Heart left ventricle (tissue), 16 donors: ENCODE results near the gene NAP1L4. TPM values are rescaled to one million over a fixed set of nuclear protein-coding genes. Genes with fewer than 3 reads are reported as not detected.

Experiments used
- ATAC-seq, 4 donors: fragments of 200-7000 bp; cut with Tn5 transposase; one replicate each; pipeline ENCODE4 v1.9.1; 2020 to 2022; ENCODE audit warnings: moderate library complexity in 4 of 4, mild to moderate bottlenecking in 3 of 4, moderate number of reproducible peaks in 1 of 4
- DNase-seq, 5 donors: peaks; one replicate each; pipeline ENCODE4 v3.0.0-alpha.2; 2020
- H3K27ac ChIP-seq, 12 donors: fragments of 200-600 bp; sonication (generic) in 4 of 12; one replicate each; pipeline versions ENCODE4 v1.5.0 to v1.8.0; 2016 to 2022; ENCODE audit warnings: mild to moderate bottlenecking in 2 of 12
- H3K27me3 ChIP-seq, 9 donors: fragments of 200-600 bp; sonication (generic) in 2 of 9; one replicate each; pipeline versions ENCODE4 v1.5.1 to v1.8.0; 2016 to 2022; ENCODE audit warnings: mild to moderate bottlenecking in 3 of 9
- H3K36me3 ChIP-seq, 9 donors: fragments of 200-600 bp; sonication (generic) in 2 of 9; one replicate each; pipeline versions ENCODE4 v1.5.0 to v1.8.0; 2018 to 2022; ENCODE audit warnings: mild to moderate bottlenecking in 2 of 9
- H3K4me1 ChIP-seq, 12 donors: fragments of 200-600 bp; sonication (generic) in 4 of 12; one replicate each; pipeline versions ENCODE4 v1.5.0 to v1.8.0; 2016 to 2022; ENCODE audit warnings: mild to moderate bottlenecking in 3 of 12
- H3K4me3 ChIP-seq, 12 donors: fragments of 200-600 bp; sonication (generic) in 4 of 12; one replicate each; pipeline versions ENCODE4 v1.5.0 to v1.8.0; 2017 to 2022; ENCODE audit warnings: mild to moderate bottlenecking in 9 of 12, moderate library complexity in 4 of 12
- H3K9me3 ChIP-seq, 12 donors: fragments of 200-600 bp; sonication (generic) in 4 of 12; one replicate each; pipeline versions ENCODE4 v1.5.0 to v1.8.0; 2016 to 2022; ENCODE audit warnings: mild to moderate bottlenecking in 1 of 12
- POLR2A ChIP-seq, 2 donors: fragments of 450-650 bp; IDR thresholded peaks; one replicate each; pipeline ENCODE4 v1.6.1; 2017; ENCODE audit warnings: antibody characterized with exemption in 2 of 2, mild to moderate bottlenecking in 2 of 2, moderate library complexity in 2 of 2
- WGBS, 4 donors: extraction: QIAGEN DNeasy Blood & Tissue Kit in 2 of 4; methylation state at CpG; one replicate each; pipeline versions ENCODE4 v1.1.5 to v1.1.7; 2013 to 2018; 5-methylcytosine and 5-hydroxymethylcytosine counted together
- intact Hi-C, 10 donors: fragments of 100-400 bp; cut with DNase I; formaldehyde crosslinking; loops; one replicate each; pipeline versions ENCODE4 v1.11.1 to v1.14.2; 2022
- polyA plus RNA-seq, 2 donors: library from polyadenylated mRNA; stranded (reverse); fragments of 200-250 nt; gene quantifications; one replicate each; pipeline ENCODE4 v1.2.3, GENCODE V29; 2013
- total RNA-seq, 9 donors: library from RNA; depleted of rRNA in 2 of 9; stranded (reverse); fragments of >200 nt in 2 of 9; fragmentation: NEBNext Ultra II Directional in 3 of 9; extraction: Animal tissue kit (Norgen Biotek cat#: 25700) in 3 of 9; gene quantifications; one replicate each; pipeline versions ENCODE4 v1.1.0 to v1.2.4, GENCODE V29; 2016 to 2023
- TF ChIP-seq, protein P1 (sequence below), 12 donors: fragments of 200-600 bp; sonication (generic) in 4 of 12; IDR thresholded peaks; one replicate each; pipeline versions ENCODE4 v1.5.0 to v1.8.0; 2018 to 2022; ENCODE audit warnings: antibody characterized with exemption in 12 of 12, mild to moderate bottlenecking in 5 of 12
- donor health status: ischemic (EF 13 %, LVEDD 7.1; RV severe dilation, severe dysfunction).
- donor health status: healthy with polysubstance abuse.
- donor health status: DM: no; HTN: yes; CAD: no.
- donor health status: DM: no; HTN: no; CAD: no.
- donor health status: ischemic (EF 25% LVEDD 6.9; RV normal size, moderate dysfunction).
- donor health status: ischemic (EF 25% LVEDD 5.7; RV mildly dilated, moderate dysfunction).
- donor health status: healthy.
- donor health status: DM: yes; HTN: yes; CAD: no.
- donor health status: ischemic (EF 35%, LVEDD 5.7; RV mildly dilated, moderate dysfunction).
- donor health status: nonischemic (EF 11% LVEDD 7.7; RV severe dilation, severe dysfunction).
- donor health status: DM: yes; HTN: yes; CAD: no.
- donor health status: PGD.
- donor health status: ischemic (EF 29% LVEDD 5.4; RV normal size, mild dysfunction).
- donor health status: nonischemic (EF 23%, LVEDD 6.1; RV moderate dilation, normal function).

The NAP1L4 gene
- total and polyA plus RNA-seq, 11 donors: 119 to 216 (median 167) TPM

DNA sequence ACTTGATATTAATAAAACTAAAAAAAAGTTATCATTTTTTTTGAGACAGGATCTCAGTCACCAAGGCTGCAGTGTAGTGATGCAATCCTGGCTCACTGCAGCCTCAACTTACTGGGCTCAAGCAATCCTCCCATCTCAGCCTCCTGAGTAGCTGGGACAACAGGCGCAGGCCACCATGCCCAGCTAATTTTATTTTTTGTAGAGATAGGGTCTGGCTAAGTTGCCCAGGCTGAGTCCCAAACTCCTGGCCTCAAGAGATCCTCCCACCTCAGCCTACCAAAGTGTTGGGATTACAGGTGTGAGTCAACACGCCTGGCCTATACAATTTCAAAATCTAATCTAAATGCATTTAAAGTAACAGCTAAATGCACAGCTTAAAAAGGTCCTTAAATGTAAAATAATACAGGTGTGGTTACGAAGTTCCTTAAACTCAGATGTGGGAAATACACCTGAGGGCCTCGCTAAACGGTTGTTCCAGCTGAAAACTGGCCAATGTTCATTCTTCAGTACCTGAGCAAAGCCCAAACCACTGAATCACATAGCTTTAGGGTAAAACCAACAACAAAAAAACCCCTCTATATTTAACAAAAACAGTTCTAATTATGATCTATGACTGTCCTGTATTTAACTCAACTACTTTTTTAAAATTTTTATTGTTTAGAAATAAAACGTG lies 11.8 kb downstream of the NAP1L4 start:
- H3K4me1 ChIP-seq: peaks cover 0 to 48% (median 20%) of the 10 kb centered on the region in 12 donors
- intact Hi-C loops: no loop called here
- H3K27ac ChIP-seq: no peak overlapping the region
- H3K9me3 ChIP-seq: no peaks in the 10 kb centered on the region
- 77 to 84% (median 80%) methylated on average over 6 of the region's 6 CpGs for WGBS, 4 donors
- DNase-seq: no peak
- no peak overlapping the region for H3K4me3 ChIP-seq
- no peak for ATAC-seq
- peaks cover 0 to 50% (median 44%) of the 10 kb centered on the region in 9 donors for H3K36me3 ChIP-seq
- no peak for TF ChIP-seq POLR2A (IDR thresholded peaks at IDR 0.05)
- TF ChIP-seq, protein P1, sequence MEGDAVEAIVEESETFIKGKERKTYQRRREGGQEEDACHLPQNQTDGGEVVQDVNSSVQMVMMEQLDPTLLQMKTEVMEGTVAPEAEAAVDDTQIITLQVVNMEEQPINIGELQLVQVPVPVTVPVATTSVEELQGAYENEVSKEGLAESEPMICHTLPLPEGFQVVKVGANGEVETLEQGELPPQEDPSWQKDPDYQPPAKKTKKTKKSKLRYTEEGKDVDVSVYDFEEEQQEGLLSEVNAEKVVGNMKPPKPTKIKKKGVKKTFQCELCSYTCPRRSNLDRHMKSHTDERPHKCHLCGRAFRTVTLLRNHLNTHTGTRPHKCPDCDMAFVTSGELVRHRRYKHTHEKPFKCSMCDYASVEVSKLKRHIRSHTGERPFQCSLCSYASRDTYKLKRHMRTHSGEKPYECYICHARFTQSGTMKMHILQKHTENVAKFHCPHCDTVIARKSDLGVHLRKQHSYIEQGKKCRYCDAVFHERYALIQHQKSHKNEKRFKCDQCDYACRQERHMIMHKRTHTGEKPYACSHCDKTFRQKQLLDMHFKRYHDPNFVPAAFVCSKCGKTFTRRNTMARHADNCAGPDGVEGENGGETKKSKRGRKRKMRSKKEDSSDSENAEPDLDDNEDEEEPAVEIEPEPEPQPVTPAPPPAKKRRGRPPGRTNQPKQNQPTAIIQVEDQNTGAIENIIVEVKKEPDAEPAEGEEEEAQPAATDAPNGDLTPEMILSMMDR (IDR thresholded peaks at IDR 0.05): no peak
- no peaks in the 10 kb centered on the region for H3K27me3 ChIP-seq

DNA sequence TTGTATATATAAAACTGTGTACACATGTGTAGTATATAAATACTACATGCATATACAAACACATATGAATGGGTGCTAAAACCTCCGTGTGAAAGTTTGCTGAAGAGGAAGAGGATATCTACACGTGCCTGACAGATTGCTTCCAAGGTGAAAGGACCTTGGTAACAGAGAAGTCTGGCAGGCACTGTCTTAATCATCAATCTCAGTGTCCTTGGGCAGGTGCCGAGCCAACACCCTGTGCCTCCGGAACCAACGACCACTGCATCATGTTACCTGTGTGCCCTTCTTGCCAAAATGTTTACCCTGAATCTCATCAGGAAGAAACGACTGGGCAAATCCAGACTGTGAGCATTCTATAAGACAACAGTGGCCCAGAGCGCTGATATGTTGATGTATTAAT lies 15.0 kb downstream of the NAP1L4 start:
- Histone ChIP-seq H3K36me3 (peaks cover 0 to 82% (median 75%) of the 10 kb centered on the region in 9 donors), H3K27me3 (no peaks in the 10 kb centered on the region), H3K9me3 (no peaks in the 10 kb centered on the region), H3K4me1 (peaks cover 0 to 33% (median 12%) of the 10 kb centered on the region in 12 donors), H3K4me3 (no peak overlapping the region), H3K27ac (no peak overlapping the region)
- intact Hi-C loops: loop anchor here in 4 of 10 donors (5.0 to 10.0 kb wide), 3 partner anchors 45 to 115 kb away; no protein-coding TSS in a partner anchor
- DNase-seq (no peak), ATAC-seq (no peak)
- no peak for TF ChIP-seq POLR2A (IDR thresholded peaks at IDR 0.05)
- TF ChIP-seq, protein P1 (IDR thresholded peaks at IDR 0.05): no peak
- 54 to 74% (median 69%) methylated on average over 7 of the region's 7 CpGs for WGBS, 4 donors

DNA sequence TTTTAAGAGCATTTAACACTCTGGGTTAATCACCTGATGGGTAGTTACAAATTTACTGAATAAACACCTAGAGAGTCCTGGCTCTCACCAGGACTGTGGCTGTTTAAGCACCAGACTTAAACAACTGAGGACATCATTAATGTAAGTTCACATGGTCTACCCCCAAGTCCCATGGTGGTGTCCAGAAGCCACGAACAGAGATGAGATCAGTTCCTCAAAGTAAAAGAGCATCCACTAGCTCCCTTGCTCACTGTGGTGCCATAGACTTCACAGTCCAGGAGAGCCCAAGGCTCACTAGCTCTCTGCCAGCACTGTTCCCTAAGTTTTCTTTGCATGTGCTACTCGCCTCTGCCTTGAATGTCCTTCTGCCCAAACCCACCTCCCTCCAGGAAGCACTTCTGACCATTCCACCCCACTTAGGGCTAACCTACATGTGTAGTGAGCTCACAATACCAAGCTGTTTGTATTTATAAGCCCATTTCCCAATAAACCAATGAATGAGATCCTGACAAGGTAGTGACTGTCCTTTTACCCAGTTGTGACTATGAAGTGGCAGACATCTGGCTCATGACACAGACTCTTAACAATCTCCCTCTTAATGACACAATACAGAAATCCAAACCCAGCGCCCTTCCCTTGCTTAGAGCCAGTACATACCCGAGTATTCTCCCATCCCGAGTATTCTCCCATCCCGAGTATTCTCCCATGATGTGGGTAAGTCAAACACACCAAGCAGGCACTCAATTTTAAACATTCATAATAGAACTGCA lies 15.7 kb downstream of the NAP1L4 start:
- Histone ChIP-seq H3K27ac (no peak overlapping the region), H3K9me3 (no peaks in the 10 kb centered on the region), H3K27me3 (no peaks in the 10 kb centered on the region), H3K4me1 (peaks cover 0 to 28% (median 10%) of the 10 kb centered on the region in 12 donors), H3K36me3 (peaks cover 0 to 88% (median 81%) of the 10 kb centered on the region in 9 donors), H3K4me3 (no peak overlapping the region)
- DNase-seq (no peak), ATAC-seq (peak in 1 of 4 donors; percentile 7)
- TF ChIP-seq, protein P1 (IDR thresholded peaks at IDR 0.05): no peak
- no peak for TF ChIP-seq POLR2A (IDR thresholded peaks at IDR 0.05)
- 60 to 72% (median 66%) methylated on average over 6 of the region's 6 CpGs for WGBS, 4 donors
- intact Hi-C loops: loop anchor here in 4 of 10 donors (5.0 to 10.0 kb wide), 3 partner anchors 46 to 116 kb away; no protein-coding TSS in a partner anchor

DNA sequence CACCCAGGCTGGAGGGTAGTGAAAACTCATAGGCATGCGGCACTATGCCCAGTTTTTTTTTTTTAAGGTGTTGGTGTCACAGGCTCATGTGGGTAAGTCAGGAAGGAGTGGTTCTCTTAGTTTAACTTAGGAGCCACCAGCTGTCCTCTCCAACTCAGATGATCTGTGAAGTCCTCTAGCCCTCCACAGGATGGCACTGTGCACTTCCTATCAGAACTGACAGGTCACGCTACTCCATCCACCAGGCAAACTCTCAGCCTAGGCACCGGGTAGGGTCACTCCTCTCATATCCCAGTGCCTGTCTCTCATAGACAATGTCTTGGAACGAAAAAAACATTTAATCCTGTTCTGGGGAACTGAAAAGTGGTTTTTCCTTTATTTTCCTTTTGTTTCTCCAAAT lies 16.5 kb downstream of the NAP1L4 start:
- TF ChIP-seq, protein P1 (IDR thresholded peaks at IDR 0.05): peak in 11 of 12 donors; percentile 24 to 54 (median 42)
- TF ChIP-seq POLR2A (IDR thresholded peaks at IDR 0.05): no peak
- Histone ChIP-seq H3K9me3 (no peaks in the 10 kb centered on the region), H3K4me3 (no peak overlapping the region), H3K36me3 (peaks cover 0 to 97% (median 90%) of the 10 kb centered on the region in 9 donors), H3K27ac (no peak overlapping the region), H3K4me1 (peaks cover 0 to 28% (median 10%) of the 10 kb centered on the region in 12 donors), H3K27me3 (no peaks in the 10 kb centered on the region)
- ATAC-seq (peak; percentile 60 to 87 (median 78)), DNase-seq (peak in 1 of 5 donors; percentile 22)
- intact Hi-C loops: loop anchor here in 4 of 10 donors (5.0 to 10.0 kb wide), 3 partner anchors 47 to 117 kb away; no protein-coding TSS in a partner anchor
- 64 to 71% (median 68%) methylated on average over 4 of the region's 4 CpGs for WGBS, 4 donors
